Activated CD8-positive, alpha-beta T cell treated with anti-CD3 and anti-CD28 coated beads for 36 hours (primary cell): Measurements from ENCODE around the gene ZC3H8. TPM values are rescaled to one million over a fixed set of nuclear protein-coding genes. Genes with fewer than 3 reads are reported as not detected.

ENCODE experiments used
- ATAC-seq: fragments of 200-7000 bp; cut with Tn5 transposase; one replicate; pipeline ENCODE4 v1.10.0; 2021; ENCODE audit warnings: mild to moderate bottlenecking, moderate library complexity
- CTCF ChIA-PET: fragments of 350-600 bp; sonication (Branson Sonifier 250); formaldehyde crosslinking; loops from one replicate; lab custom pipeline; 2021; ENCODE audit warnings: antibody characterized with exemption; lab: Charles Lee
- POLR2A ChIA-PET: fragments of 350-600 bp; sonication (Branson Sonifier 250); formaldehyde crosslinking; loops from one replicate; lab custom pipeline; 2021; ENCODE audit warnings: antibody characterized with exemption; lab: Charles Lee
- DNase-seq: peaks from one replicate; pipeline ENCODE4 v3.0.0-alpha.2; 2020
- H3K27ac Mint-ChIP-seq: one replicate; pipeline ENCODE4 v1.8.0; 2021; ENCODE audit warnings: mild to moderate bottlenecking, mixed read lengths
- H3K27me3 Mint-ChIP-seq: one replicate; pipeline ENCODE4 v1.8.0; 2021; ENCODE audit warnings: mixed read lengths
- H3K36me3 Mint-ChIP-seq: one replicate; pipeline ENCODE4 v1.8.0; 2021; ENCODE audit warnings: low read depth, mixed read lengths
- H3K4me1 Mint-ChIP-seq: one replicate; pipeline ENCODE4 v1.8.0; 2021; ENCODE audit warnings: low read depth, mixed read lengths
- H3K4me3 Mint-ChIP-seq: one replicate; pipeline ENCODE4 v1.8.0; 2021; ENCODE audit warnings: mild to moderate bottlenecking, moderate library complexity, mixed read lengths
- H3K9me3 Mint-ChIP-seq: one replicate; pipeline ENCODE4 v1.8.0; 2021; ENCODE audit warnings: mixed read lengths
- intact Hi-C: fragments of 100-400 bp; cut with micrococcal nuclease; formaldehyde crosslinking; loops from one replicate; pipeline ENCODE4 v1.10.0; 2022
- total RNA-seq, 2 experiments: library from RNA; stranded (reverse); gene quantifications; one replicate each; pipeline ENCODE4 v1.2.3, GENCODE V29; 2021
- TF ChIP-seq, protein P1 (sequence below): fragments of 200-600 bp; IDR thresholded peaks from one replicate; pipeline ENCODE4 v1.8.0; 2022; ENCODE audit warnings: antibody characterized with exemption, mild to moderate bottlenecking

The ZC3H8 gene
- 10 to 100 TPM; 16.7 to 22.1 TPM for total RNA-seq

DNA sequence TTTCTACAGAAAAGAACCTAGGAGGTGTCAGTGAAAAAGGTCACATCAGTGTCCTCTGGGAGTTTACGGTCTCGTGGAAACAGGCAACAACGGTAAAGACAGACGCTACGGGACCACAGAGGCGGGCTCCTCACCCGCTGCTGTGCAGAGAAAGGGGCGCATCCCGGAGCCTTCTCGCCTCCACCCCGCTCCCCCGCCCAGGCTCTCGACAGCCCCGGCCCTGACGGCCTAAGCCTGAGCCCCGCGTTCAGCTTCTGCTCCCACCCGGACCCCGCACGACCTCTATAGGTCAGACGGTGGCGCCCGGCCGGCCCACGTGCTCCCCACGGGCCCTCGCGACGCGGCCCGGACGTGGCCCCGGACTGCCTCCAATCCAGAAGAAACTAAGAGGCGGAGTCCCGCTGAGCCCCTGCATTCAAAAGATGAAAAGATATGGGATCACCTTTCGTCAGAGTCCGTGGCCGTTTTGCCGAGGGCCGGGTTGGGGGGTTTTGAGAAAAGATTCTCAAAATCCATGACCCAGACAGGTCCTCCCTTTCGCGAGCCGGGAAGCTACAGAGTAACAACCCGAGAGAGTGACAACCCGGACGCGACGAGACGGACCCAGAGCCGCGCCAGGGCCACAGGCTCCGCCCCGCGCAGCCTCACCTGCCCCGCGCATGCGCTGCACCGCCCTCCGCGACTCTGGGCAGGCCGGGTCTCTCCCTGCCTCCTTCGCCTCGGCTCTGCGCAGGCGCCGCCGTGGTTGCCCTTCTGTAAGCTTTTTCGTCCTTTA is at the start of gene ZC3H8:
ZC3H8 (minus strand) TSS at position 577 of the 775 bp plus-strand sequence; CDS start at position 516, 61 bp downstream.
- POLR2A ChIA-PET = interaction anchor here (0.9 to 3.3 kb wide), 15 partner anchors 10 to 226 kb away, joined by 3 to 14 read pairs (median 3); partner anchors contain the start of gene TMEM87B
- ATAC-seq (peak; percentile 94), DNase-seq (peak; percentile 96)
- peak within 1 kb of the TSS; percentile 93 for H3K27ac Mint-ChIP-seq
- peaks cover 31% of the 10 kb centered on the region for H3K4me1 Mint-ChIP-seq
- CTCF ChIA-PET = interaction anchor here (0.9 to 1.2 kb wide), 7 partner anchors 16 to 135 kb away, joined by 3 to 5 read pairs (median 3); no protein-coding TSS in a partner anchor
- TF ChIP-seq, protein P1, sequence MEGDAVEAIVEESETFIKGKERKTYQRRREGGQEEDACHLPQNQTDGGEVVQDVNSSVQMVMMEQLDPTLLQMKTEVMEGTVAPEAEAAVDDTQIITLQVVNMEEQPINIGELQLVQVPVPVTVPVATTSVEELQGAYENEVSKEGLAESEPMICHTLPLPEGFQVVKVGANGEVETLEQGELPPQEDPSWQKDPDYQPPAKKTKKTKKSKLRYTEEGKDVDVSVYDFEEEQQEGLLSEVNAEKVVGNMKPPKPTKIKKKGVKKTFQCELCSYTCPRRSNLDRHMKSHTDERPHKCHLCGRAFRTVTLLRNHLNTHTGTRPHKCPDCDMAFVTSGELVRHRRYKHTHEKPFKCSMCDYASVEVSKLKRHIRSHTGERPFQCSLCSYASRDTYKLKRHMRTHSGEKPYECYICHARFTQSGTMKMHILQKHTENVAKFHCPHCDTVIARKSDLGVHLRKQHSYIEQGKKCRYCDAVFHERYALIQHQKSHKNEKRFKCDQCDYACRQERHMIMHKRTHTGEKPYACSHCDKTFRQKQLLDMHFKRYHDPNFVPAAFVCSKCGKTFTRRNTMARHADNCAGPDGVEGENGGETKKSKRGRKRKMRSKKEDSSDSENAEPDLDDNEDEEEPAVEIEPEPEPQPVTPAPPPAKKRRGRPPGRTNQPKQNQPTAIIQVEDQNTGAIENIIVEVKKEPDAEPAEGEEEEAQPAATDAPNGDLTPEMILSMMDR = no peak
- no peaks in the 10 kb centered on the region for H3K9me3 Mint-ChIP-seq
- intact Hi-C loops = loop anchor here (5.0 to 10.0 kb wide), 3 partner anchors 130 to 200 kb away; partner anchors contain the start of genes RGPD8 and TMEM87B
- H3K27me3 Mint-ChIP-seq = no peaks in the 10 kb centered on the region
- peaks cover 10% of the 10 kb centered on the region for H3K36me3 Mint-ChIP-seq
- no peak within 1 kb of the TSS for H3K4me3 Mint-ChIP-seq

DNA sequence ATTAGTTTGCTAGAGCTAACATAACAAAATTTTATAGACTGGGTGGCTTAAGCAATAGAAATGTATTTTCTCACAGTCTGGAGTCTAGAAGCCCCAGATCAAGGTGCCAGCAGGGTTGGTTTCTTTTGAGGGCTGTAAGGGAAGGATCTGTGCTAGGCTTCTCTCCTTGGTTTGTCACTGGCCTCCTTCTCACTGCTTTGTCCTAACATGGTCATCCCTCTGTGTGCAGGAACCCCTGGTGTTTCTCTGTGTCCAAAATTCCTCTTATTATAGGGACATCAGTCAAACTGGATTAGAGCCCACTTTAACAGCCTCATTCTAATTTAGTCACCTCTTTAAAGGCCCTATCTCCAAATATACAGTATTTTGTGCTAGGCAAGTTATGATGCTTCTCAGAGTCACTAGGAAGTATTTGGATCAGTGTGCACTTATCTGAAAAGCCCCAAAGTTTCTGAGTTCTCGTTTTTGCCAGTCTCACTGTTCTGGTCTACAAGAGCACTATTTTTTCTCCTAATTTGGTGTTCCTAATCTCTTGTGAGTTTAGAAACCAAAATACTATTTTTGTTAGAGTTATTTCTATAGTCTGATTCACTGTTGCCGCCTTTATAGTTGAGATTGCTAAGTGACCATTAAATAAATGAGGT is 49.6 kb upstream of the ZC3H8 start:
- Mint-ChIP-seq H3K4me1 (peaks cover 12% of the 10 kb centered on the region), H3K27ac (no peak overlapping the region), H3K4me3 (no peak overlapping the region), H3K36me3 (peaks cover 21% of the 10 kb centered on the region), H3K27me3 (no peaks in the 10 kb centered on the region), H3K9me3 (no peaks in the 10 kb centered on the region)
- ChIA-PET CTCF (no interaction called here), POLR2A (no interaction called here)
- intact Hi-C loops = no loop called here
- TF ChIP-seq, protein P1 = no peak
- no peak for DNase-seq
- no peak for ATAC-seq

DNA sequence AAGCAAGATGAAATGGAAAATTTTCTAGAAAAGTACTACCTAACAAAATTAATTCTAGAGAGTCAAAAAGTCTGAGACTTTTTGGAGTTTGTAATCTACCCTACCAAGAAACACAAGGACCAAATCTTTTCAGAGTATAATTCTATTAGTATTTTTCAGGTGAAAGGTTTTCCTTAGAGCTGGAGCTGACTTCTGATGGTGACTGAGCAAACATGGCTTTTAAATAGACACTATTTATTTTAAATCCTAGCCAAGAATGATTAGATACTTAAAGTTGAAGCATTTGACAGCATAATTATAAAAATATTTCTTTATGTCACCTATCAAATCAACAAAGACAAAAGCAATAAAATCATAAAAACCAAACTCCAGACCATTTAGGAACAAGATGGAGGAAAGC is 47.1 kb upstream of the ZC3H8 start:
- no peaks in the 10 kb centered on the region for H3K9me3 Mint-ChIP-seq
- H3K27ac Mint-ChIP-seq = no peak overlapping the region
- no peak overlapping the region for H3K4me3 Mint-ChIP-seq
- H3K27me3 Mint-ChIP-seq = no peaks in the 10 kb centered on the region
- H3K36me3 Mint-ChIP-seq = peaks cover 21% of the 10 kb centered on the region
- ChIA-PET POLR2A (no interaction called here), CTCF (interaction anchor here (2.1 kb wide), 1 partner anchor 9 kb away, joined by 6 read pairs; no protein-coding TSS in a partner anchor)
- DNase-seq = no peak
- ATAC-seq = no peak
- H3K4me1 Mint-ChIP-seq = peaks cover 12% of the 10 kb centered on the region
- intact Hi-C loops = no loop called here
- TF ChIP-seq, protein P1 = no peak

DNA sequence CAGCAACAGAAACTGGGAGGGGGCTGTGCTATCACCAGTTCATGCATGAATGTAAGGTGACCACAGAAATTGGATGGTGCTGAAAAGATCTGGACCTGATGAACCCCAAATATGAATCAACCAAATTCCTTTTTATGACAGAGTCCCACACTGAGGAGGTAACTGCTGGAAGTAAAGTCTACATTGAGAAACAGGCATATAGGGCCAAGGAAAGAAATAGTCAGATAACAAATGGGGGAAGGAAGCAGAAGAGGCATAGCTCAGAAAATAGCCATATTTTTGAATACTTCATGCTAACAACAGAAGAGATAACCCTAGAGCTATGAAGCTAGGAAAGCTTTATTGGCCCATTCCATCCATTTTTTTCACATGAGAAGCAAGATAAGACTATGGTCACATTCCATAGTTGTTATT is 46.3 kb upstream of the ZC3H8 start:
- H3K27me3 Mint-ChIP-seq = no peaks in the 10 kb centered on the region
- peaks cover 21% of the 10 kb centered on the region for H3K36me3 Mint-ChIP-seq
- ChIA-PET CTCF (interaction anchor here (2.1 kb wide), 1 partner anchor 9 kb away, joined by 6 read pairs; no protein-coding TSS in a partner anchor), POLR2A (interaction anchor here (0.7 kb wide), 1 partner anchor 332 kb away, joined by 3 read pairs; no protein-coding TSS in a partner anchor)
- TF ChIP-seq, protein P1 = no peak
- no peak overlapping the region for H3K4me3 Mint-ChIP-seq
- H3K9me3 Mint-ChIP-seq = no peaks in the 10 kb centered on the region
- DNase-seq (no peak), ATAC-seq (no peak)
- H3K27ac Mint-ChIP-seq = no peak overlapping the region
- H3K4me1 Mint-ChIP-seq = peaks cover 17% of the 10 kb centered on the region
- intact Hi-C loops = no loop called here
